ENCODE data around the gene NRIP3. TPM values are rescaled to one million over a fixed set of nuclear protein-coding genes. Genes with fewer than 3 reads are reported as not detected.

NRIP3 gene
- total RNA-seq, 4 donors from 2014 or later, result 0.10 to 3.4 (median 1.1) TPM; not detected in 1

DNA sequence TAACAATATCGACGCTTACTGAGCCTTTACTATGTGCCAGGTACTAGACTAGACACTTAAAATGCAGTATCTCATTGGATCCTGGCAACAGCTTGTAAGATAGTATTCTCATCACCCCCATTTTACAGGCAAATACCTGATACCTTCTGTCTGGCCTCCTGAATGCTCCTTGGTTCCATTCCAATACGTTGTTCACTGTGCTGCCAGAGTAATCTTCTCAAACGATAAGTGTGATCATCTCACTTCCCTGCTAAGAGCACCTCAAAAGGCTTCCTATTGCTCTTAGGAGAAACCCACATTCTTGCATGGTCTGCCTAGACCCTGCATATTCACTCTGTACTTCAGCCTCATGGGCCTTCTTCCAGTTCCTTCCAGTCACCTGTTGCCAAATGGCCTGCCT, 1.3 kb upstream of the NRIP3 start:
- TF ChIP-seq, protein P1, sequence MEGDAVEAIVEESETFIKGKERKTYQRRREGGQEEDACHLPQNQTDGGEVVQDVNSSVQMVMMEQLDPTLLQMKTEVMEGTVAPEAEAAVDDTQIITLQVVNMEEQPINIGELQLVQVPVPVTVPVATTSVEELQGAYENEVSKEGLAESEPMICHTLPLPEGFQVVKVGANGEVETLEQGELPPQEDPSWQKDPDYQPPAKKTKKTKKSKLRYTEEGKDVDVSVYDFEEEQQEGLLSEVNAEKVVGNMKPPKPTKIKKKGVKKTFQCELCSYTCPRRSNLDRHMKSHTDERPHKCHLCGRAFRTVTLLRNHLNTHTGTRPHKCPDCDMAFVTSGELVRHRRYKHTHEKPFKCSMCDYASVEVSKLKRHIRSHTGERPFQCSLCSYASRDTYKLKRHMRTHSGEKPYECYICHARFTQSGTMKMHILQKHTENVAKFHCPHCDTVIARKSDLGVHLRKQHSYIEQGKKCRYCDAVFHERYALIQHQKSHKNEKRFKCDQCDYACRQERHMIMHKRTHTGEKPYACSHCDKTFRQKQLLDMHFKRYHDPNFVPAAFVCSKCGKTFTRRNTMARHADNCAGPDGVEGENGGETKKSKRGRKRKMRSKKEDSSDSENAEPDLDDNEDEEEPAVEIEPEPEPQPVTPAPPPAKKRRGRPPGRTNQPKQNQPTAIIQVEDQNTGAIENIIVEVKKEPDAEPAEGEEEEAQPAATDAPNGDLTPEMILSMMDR (IDR thresholded peaks at IDR 0.05 in 4 of 5, conservative IDR thresholded peaks at IDR 0.05 in 1 of 5), result no peak
- TF ChIP-seq POLR2A (IDR thresholded peaks at IDR 0.05), result no peak
- in situ Hi-C loops (cut with MboI; ENCODE audit: low sequenced_read_pairs in 4 of 4) (loop anchor here in 2 of 4 donors (25.0 kb wide), 1 partner anchor 482 kb away; no protein-coding TSS in a partner anchor), intact Hi-C loops (cut with DNase I; ENCODE audit: low total_unique reads) (no loop called here)
- H3K27me3 ChIP-seq, result peaks cover 33 to 43% (median 35%) of the 10 kb centered on the region in 3 donors
- no peak overlapping the region for H3K4me3 ChIP-seq
- no peaks in the 10 kb centered on the region for H3K9me3 ChIP-seq
- H3K27ac ChIP-seq, result no peak overlapping the region
- peaks cover 10 to 12% of the 10 kb centered on the region in 2 donors for H3K4me1 ChIP-seq
- H3K36me3 ChIP-seq, result no peaks in the 10 kb centered on the region
- DNase-seq, result no peak
- no peak for ATAC-seq

DNA sequence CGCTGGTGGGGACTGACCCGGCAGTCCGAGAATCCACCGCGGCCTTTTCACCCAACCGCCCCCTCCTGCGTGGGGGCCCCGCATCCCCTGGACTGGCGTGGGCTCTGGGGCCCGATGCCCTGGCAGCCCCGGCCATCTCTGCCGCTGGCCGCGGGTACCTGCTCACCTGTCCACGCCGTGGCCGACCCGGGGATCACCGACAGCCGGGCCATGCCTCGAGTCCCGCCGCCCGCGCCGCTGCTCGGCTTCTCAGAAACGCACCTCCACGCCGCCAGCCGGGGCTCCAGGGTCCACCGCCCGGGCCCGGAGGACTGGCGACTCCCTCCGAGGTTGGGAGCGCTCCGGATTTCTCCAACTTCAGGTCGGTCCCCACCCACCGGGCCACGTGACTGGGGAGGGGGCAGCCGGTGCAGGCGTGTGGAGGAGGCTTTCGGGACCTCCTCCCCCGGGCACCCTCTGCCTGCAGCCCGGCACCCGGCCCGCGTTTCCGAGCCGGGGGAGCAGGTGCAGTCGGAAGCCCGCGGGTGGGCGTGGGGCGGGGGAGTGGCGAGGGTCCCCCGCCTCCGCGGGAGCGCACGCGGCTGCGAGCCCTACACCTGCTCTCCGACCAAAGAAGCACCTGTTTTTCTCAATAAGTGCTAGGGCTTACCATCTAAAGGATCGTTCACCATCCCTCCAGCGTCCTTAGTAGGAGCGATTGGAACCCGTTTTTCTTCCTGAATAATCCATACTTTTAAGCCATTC, 554 bp upstream of the NRIP3 start:
- intact Hi-C loops (cut with DNase I; ENCODE audit: low total_unique reads) (no loop called here), in situ Hi-C loops (cut with MboI; ENCODE audit: low sequenced_read_pairs in 4 of 4) (loop anchor here in 2 of 4 donors (25.0 kb wide), 1 partner anchor 483 kb away; no protein-coding TSS in a partner anchor)
- no peak for TF ChIP-seq POLR2A (IDR thresholded peaks at IDR 0.05)
- TF ChIP-seq, protein P1 (IDR thresholded peaks at IDR 0.05 in 4 of 5, conservative IDR thresholded peaks at IDR 0.05 in 1 of 5), result no peak
- Histone ChIP-seq H3K4me1 (peaks cover 10 to 12% of the 10 kb centered on the region in 2 donors), H3K9me3 (no peaks in the 10 kb centered on the region), H3K27me3 (peaks cover 33 to 46% (median 35%) of the 10 kb centered on the region in 3 donors), H3K27ac (no peak overlapping the region), H3K4me3 (peak overlapping the region; percentile 37 to 83 (median 55)), H3K36me3 (no peaks in the 10 kb centered on the region)
- peak in 1 of 2 donors; percentile 23 for ATAC-seq
- no peak for DNase-seq

DNA sequence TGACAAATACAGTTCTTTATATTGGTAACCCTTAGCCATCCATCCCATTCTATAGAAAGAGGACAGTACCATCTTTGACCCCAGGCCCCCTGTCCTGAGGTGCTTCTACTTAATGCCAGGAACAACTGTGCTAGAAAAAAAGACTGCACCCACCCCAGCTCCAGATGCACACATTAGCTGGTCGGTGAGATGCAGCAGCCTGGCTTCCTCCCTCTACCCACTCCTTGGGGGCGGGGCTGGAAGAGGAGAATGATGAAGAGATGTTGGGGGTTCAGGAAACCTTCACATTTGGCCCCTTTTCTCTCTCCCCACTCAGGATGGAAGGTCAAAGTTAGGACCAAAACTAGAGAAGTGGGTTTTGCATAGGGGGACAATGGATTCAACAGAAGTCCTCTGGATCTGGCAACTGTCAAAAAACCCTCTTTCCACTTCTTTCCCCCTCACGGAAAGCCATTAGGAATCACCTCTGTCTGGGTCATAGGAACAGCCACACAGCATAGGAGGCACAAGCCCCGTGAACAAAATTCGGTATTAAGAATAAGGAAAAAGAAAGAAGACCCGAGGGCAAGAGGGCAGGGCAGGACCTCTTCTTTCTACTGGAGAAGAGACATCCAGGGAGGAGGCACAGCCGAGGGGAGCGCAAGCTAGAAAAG, 755 bp downstream of the NRIP3 start:
- no peak for DNase-seq
- intact Hi-C loops (cut with DNase I; ENCODE audit: low total_unique reads) (no loop called here), in situ Hi-C loops (cut with MboI; ENCODE audit: low sequenced_read_pairs in 4 of 4) (loop anchor here in 2 of 4 donors (25.0 kb wide), 1 partner anchor 484 kb away; no protein-coding TSS in a partner anchor)
- Histone ChIP-seq H3K9me3 (no peaks in the 10 kb centered on the region), H3K4me3 (peak overlapping the region; percentile 37 to 83 (median 55)), H3K27me3 (peaks cover 33 to 51% (median 35%) of the 10 kb centered on the region in 3 donors), H3K36me3 (no peaks in the 10 kb centered on the region), H3K4me1 (peaks cover 10 to 12% of the 10 kb centered on the region in 2 donors), H3K27ac (no peak overlapping the region)
- TF ChIP-seq, protein P1 (IDR thresholded peaks at IDR 0.05 in 4 of 5, conservative IDR thresholded peaks at IDR 0.05 in 1 of 5), result no peak
- no peak for TF ChIP-seq POLR2A (IDR thresholded peaks at IDR 0.05)
- no peak for ATAC-seq

DNA sequence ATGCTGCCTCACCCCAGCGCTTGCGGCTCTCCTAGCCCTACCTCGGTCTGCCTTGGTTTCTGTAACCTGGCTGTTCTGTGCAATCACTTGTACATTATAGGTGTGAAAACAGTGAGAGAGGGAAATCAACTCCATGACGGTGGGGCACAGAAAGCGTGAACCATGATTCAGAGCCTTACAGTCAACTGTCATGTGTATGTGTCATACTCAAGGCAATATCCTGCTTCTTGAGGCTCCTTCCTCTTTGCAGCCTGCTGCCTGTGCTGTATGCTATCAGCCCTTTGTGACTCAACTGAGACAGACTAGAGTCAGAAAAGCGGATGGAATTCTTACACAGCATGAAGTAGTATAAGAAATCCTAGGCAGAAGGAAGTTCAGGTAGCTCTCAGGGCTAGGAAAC, 2.1 kb downstream of the NRIP3 start:
- Histone ChIP-seq H3K27ac (no peak overlapping the region), H3K9me3 (no peaks in the 10 kb centered on the region), H3K4me1 (peaks cover 10 to 12% of the 10 kb centered on the region in 2 donors), H3K27me3 (peaks cover 33 to 51% (median 35%) of the 10 kb centered on the region in 3 donors), H3K36me3 (no peaks in the 10 kb centered on the region), H3K4me3 (no peak overlapping the region)
- intact Hi-C loops (cut with DNase I; ENCODE audit: low total_unique reads) (no loop called here), in situ Hi-C loops (cut with MboI; ENCODE audit: low sequenced_read_pairs in 4 of 4) (loop anchor here in 2 of 4 donors (25.0 kb wide), 1 partner anchor 486 kb away; no protein-coding TSS in a partner anchor)
- TF ChIP-seq, protein P1 (IDR thresholded peaks at IDR 0.05 in 4 of 5, conservative IDR thresholded peaks at IDR 0.05 in 1 of 5), result no peak
- no peak for TF ChIP-seq POLR2A (IDR thresholded peaks at IDR 0.05)
- ATAC-seq, result no peak
- no peak for DNase-seq
